GM18519 (cell line): Measurements from ENCODE around the gene NET1.
"Not testable (repeated sequence)": the region's sequence is repeated elsewhere in the genome, so short reads cannot be mapped to it uniquely, and the experiment has no call there.

ENCODE experiments used
- ATAC-seq: cut with Tn5 transposase; IDR thresholded peaks from one replicate; pipeline ENCODE4 v1.9.1; 2021; ENCODE audit warnings: mild to moderate bottlenecking, moderate library complexity; ENCODE audit not compliant: unreplicated experiment, low FRiP score

The NET1 gene

DNA sequence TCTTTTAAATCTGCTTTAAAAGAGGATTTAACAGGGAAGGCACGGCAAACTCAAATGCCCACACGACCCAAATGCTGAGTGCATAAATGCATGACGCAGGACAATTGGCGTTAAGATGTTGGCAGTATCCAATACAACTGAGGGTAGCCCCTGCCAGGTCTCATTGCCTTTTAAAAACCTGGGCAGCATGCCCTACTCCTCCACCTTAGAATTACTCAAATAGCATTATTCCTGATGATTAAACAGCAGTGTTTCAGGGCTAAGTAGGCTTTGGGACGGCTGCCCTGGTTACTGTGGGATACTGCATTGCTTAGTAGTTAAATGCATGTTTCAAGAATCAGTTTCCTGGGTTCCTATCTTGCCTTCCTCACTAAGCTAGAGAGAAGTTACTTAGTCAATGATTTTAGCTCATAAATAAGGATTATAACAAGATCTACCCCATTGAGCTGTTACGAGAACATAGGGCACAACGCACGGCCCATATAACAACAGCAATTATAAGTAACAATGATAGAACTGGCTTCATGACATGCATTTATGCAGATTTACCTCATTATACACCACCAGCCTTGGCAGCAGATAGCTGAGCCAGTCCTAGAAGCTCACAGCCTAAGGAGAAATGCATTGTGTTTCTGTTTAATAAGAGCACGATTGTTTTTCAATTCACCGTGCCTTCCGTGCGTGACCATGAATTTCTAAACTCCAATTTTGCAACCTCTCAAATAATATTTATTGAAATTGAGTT is 15.6 kb upstream of the NET1 start:
- ATAC-seq: no peak

DNA sequence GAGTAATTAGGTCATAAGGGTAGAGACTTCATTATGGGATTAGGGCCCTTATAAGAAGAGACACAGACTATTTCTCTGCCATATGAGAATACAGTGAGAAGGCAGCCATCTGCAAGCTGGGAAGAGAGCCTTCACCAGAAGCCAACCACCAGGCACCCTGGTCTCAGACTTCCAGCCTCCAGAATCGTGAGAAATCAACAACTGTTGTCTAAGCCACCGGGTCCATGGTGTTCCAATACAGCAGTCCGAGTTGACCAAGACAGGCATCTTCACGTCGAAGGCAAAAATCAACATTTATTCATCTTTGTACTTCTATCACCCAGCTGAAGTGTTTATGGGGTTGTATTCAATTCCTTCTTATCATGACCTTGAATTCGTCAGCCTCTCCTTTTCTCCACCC is 13.0 kb upstream of the NET1 start:
- ATAC-seq: no peak

- ATAC-seq: no peak
Observed at GRCh38 chr10:5400468-5401240, 11.7 kb upstream of the NET1 start.

GRCh38 chr10:5402798-5403197 is 9.6 kb upstream of the NET1 start:
- no peak for ATAC-seq

- no peak for ATAC-seq
Observed at GRCh38 chr10:5404208-5405041, 7.9 kb upstream of the NET1 start, which contains the start of gene TUBAL3. Gene TUBAL3 (minus strand): TSS chr10:5404828. CDS start chr10:5404792, 36 bp downstream.

GRCh38 chr10:5406918-5407317 is 5.4 kb upstream of the NET1 start:
- ATAC-seq: no peak

- ATAC-seq: not testable (repeated sequence)
Observed at GRCh38 chr10:5410787-5411186, 1.6 kb upstream of the NET1 start.

- ATAC-seq: no peak
Observed at GRCh38 chr10:5411941-5412276, 448 bp upstream of the NET1 start.

GRCh38 chr10:5413012-5413938 is 918 bp downstream of the NET1 start:
- ATAC-seq: no peak

GRCh38 chr10:5416981-5417380 is 4.6 kb downstream of the NET1 start:
- ATAC-seq: no peak

DNA sequence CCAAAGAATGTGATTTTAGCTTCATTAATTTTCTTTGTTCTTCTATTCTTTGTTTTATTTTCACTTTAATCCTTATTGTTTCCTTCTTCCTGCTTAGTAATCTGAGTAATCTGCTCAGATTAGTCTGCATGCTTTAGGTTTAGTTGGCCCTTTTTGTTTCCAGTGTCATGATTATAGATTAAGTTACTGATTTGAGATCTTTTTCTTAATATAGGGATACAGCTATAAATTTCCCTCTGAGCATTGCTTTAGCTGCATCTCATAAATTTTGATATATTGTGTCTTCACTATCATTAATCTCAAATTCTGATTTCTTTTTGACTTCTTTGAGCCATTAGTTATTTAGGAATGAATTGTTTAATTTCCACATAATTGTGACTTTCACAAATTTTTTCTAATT is 6.2 kb downstream of the NET1 start:
- ATAC-seq: no peak

GRCh38 chr10:5419466-5420094 is 7.2 kb downstream of the NET1 start:
- ATAC-seq: no peak

DNA sequence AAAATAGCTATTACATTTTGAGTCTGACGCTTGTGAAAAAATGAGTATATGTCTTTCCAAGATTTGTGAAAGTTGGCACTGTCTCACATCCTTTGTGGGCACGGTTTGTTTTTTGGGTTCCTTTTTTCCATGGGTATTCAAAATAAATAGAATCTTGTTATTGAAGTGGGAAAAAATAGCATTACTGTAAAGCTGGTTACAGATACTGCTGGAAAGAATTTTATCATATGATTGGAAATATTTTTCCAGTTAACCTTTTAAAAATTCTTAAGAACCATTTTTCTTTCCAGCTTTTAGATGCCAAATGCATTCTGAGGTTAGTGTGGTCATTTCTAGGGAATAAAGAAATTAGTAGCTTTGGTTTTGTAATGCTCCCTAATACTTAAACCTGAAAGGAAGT is 11.4 kb downstream of the NET1 start:
- ATAC-seq: no peak

DNA sequence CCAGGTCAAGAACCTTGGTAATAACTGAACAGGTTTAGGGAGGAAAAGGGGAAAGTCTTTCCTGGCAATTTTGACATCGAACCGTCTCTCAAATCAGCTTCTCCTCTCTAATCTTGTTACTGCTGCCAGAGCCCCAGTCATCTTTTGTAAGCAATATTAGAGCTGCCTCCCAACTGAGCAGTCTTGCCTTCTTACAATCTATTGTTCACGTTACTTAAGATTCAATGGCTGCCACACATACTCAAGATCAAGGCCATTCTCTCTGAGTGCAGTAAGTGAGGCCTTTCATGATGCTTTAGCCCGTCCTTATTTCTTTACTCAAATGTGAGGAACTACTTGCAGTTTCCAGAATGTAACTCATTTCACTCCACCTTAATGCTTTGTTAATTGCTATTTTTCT is 12.4 kb downstream of the NET1 start:
- no peak for ATAC-seq

DNA sequence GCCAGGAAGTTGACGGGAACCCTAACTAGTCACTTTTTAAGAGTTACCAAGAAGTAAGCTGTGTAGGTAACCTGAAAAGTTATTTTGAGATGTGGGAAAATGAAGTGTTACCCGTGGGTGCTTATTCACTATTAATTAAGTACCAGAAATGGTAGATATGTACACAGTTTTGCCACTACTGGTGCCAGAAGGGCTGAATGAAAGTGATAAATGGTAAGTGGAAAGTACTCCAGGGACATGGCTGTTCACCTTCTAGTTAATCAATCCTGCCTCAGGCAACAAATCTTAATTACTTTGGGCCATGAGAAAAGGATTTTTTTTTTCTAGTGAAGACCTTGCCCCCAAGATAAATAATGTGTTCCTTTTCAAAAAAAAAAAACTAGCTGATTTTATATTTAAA is 15.8 kb downstream of the NET1 start:
- no peak for ATAC-seq

DNA sequence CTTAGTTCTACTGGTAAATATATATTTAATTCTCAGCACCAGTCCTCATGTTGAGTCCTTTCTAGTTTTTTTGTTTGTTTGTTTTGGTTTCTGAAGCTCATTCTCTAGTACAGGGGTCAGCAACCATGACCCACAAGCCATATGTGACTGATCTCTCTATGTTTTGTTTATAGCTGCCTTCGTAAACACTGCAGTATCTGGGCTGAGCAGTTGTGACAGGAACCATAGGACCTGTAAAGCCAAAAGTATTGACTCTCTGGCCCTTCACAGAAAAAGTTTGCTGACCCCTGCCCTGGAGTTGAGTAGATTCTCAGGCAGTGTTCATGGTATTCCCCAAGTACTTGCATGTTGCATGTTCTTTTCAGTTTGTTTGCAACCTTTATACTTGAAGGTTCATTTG is 20.8 kb downstream of the NET1 start:
- ATAC-seq: no peak

DNA sequence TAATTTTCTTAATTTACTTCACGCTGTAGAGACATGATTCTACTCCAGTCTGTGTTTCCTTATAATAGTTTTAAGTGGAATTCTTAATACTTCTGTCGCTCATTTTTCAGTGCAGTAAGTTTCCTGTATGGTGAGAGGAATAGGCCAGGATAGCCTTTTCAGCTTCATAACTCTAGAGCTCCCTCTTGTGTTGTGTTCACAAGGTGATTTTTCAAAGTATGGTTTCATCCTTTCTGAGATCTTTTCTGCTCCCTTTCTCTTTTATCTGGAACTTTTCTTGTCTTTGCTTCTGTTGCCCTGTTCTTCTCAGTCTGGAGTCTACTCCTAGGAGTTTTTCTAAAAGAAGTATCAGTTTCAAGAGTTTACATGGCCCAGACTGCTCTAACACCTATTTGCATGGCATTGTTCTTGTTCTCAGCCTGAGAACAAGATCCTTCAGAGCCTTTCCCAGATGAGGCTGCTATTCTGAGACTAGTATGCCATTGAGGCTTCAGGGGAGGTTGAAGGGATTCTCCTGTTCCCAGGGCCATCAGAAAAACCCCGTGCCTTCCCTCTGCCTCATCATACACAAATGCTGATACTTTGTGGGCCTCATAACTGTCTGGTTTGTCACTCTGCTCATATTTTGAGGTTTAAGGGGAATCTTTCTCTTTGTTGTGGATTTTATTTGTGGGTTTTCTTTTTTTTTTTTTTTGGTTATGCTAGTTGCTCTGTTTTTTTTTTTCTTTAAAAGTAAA is 21.8 kb downstream of the NET1 start:
- no peak for ATAC-seq

- ATAC-seq: no peak
Observed at GRCh38 chr10:5435328-5435727, 23.0 kb downstream of the NET1 start.

DNA sequence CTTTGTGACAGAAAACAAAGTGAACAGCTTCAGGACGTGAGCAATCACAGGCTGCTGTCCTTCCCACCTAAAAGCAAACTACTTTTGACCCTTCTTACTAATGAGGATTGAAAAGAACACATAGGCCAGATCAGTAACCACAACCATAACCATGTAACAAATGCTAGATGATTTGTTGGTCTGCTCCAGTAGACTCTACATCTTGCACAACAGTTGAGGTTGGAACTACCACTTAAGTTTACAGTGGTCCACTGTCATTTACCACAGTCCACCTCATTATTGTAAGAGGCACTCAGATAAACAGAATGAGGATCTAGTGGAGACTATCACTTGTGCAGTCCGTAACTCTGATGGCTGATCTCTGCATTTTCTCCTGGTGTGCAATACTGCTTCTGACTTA is 27.8 kb downstream of the NET1 start:
- no peak for ATAC-seq
